ENCODE data around the gene SELENOI.

GRCh38 chr2:26326514-26326913 is 19.4 kb upstream of the SELENOI start:
- TF ChIP-seq CTCF (IDR thresholded peaks at IDR 0.05), result no peak
- TF ChIP-seq POLR2A (IDR thresholded peaks at IDR 0.05), result no peak
- no peak for TF ChIP-seq EP300 (IDR thresholded peaks at IDR 0.05)
